Urinary bladder (tissue), 4 donors: ENCODE measurements around the gene FANCD2. TPM values are rescaled to one million over a fixed set of nuclear protein-coding genes. Genes with fewer than 3 reads are reported as not detected.

Experiments used
- DNase-seq: peaks from one replicate; pipeline ENCODE4 v3.0.0-alpha.2; 2015; ENCODE audit errors: extremely low spot score
- H3K27ac ChIP-seq: one replicate; pipeline ENCODE4 v1.5.1; 2013; ENCODE audit warnings: low read depth, mild to moderate bottlenecking, moderate library complexity
- H3K36me3 ChIP-seq: one replicate; pipeline ENCODE4 v1.6.1; 2013; ENCODE audit warnings: mild to moderate bottlenecking, moderate library complexity; ENCODE audit not compliant: insufficient read depth
- H3K4me1 ChIP-seq: one replicate; pipeline ENCODE4 v1.6.1; 2013; ENCODE audit warnings: mild to moderate bottlenecking, moderate library complexity; ENCODE audit not compliant: insufficient read depth
- H3K4me3 ChIP-seq: one replicate; pipeline ENCODE4 v1.5.1; 2013; ENCODE audit warnings: low read depth, low read length
- WGBS: extraction: QIAGEN DNeasy Blood & Tissue Kit; methylation state at CpG from one replicate; pipeline ENCODE4 v1.1.7; 2013; 5-methylcytosine and 5-hydroxymethylcytosine counted together
- polyA plus RNA-seq: library from polyadenylated mRNA; stranded (reverse); fragments of 200-250 nt; gene quantifications from one replicate; pipeline ENCODE4 v1.2.3, GENCODE V29; 2013
- small RNA-seq: library from RNA; depleted of rRNA; stranded (forward); fragments of <200 nt; gene quantifications from one replicate; pipeline ENCODE3, GENCODE V24; 2014
- total RNA-seq: library from RNA; depleted of rRNA; stranded (reverse); fragments of >200 nt; gene quantifications from one replicate; pipeline ENCODE4 v1.2.3, GENCODE V29; 2014
- donor health status: healthy with polysubstance abuse.
- donor health status: healthy.

The FANCD2 gene
- total and polyA plus RNA-seq, 2 donors = 1.7 to 12.1 TPM

DNA sequence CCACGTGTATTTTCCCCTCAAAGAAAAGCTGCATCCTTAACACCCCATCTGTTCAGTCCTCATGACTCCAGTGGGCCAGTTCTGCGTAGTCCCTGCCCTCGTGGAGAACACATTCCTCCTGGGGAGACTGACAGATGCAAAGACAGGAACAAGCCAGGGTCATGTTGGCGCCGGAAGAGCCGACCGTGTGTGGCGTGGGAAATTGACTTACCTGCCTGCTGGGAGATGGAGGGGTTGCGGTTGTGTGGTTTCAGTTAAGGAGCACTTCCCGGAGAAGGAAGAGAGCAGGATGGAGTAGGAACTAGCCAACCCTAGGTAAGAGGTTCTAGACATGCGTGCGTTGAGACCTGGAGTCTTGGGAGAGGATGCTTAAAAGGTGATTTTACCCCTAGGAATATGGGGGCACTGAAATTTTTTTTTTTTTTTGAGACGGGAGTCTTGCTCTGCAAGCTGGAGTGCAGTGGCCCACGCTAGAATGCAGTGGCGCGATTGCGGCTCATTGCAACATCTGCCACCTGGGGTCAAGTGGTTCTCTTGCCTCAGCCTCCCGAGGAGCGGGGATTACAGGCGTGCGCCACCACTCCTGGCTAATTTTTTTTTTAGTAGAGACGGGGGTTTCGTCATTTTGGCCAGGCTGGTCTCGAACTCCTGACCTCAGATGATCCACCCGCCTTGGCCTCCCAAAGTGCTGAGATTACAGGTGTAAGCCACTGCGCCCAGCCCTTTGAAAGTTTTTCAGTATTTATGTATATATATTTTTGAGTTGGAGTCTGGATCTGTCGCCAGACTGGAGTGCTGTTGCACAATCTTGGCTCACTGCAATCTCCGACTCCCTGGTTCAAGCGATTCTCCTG is 116.7 kb downstream of the FANCD2 start:
- peaks cover 2% of the 10 kb centered on the region for H3K4me1 ChIP-seq
- H3K27ac ChIP-seq = no peak overlapping the region
- H3K4me3 ChIP-seq = peak overlapping the region; percentile 64

DNA sequence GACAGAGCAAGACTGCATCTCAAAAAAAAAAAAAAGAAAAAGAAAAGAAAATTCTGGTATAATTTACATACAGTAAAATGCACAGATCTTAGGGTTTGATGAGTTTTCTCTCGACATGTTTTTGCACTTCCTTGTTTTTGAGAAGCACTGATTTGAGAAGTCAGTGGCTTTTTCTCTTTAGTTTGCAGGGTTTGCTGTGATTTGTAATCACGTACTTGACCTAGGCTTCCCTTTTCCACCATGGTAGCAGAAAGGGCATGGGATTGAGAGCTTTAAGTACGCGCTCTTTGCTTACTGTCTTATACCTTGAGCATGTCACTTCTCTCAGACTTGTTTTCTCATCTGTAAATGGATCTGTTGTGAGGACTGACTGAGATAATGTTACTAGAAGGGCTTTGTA is 119.4 kb downstream of the FANCD2 start:
- 87% methylated on average over 4 of the region's 4 CpGs for WGBS
- Histone ChIP-seq H3K4me1 (peaks cover 2% of the 10 kb centered on the region), H3K4me3 (no peak overlapping the region), H3K27ac (no peak overlapping the region), H3K36me3 (no peaks in the 10 kb centered on the region)
- no peak for DNase-seq

More for the DNA sequence above, 116.7 kb downstream of the FANCD2 start:
- no peak for DNase-seq
- H3K36me3 ChIP-seq = no peaks in the 10 kb centered on the region
- 82% methylated on average over 29 of the region's 29 CpGs for WGBS

- peaks cover 5% of the 10 kb centered on the region for H3K36me3 ChIP-seq
- H3K4me1 ChIP-seq = no peaks in the 10 kb centered on the region
- no peak overlapping the region for H3K4me3 ChIP-seq
- H3K27ac ChIP-seq = no peak overlapping the region
- DNase-seq = no peak
- WGBS = 91% methylated on average over 8 of the region's 8 CpGs
Observed at GRCh38 chr3:10149226-10149625, 123.0 kb downstream of the FANCD2 start.

- Histone ChIP-seq H3K4me3 (no peak overlapping the region), H3K4me1 (no peaks in the 10 kb centered on the region), H3K36me3 (peaks cover 5% of the 10 kb centered on the region), H3K27ac (no peak overlapping the region)
- DNase-seq = no peak
- 84% methylated on average over 6 of the region's 6 CpGs for WGBS
Observed at GRCh38 chr3:10150987-10151386, 124.8 kb downstream of the FANCD2 start.

Small RNAs within 50 kb of the gene (small RNA-seq; reads per million reads assigned to genes)
- not detected for gene CYCSP10
- gene RNU6-670P = not detected

Other genes with a start within 250 kb of the FANCD2 start
- gene TADA3, start 234.0 kb upstream of the FANCD2 start, total RNA-seq = 33.2 TPM
- 67.9 TPM for gene TADA3, start 234.0 kb upstream of the FANCD2 start, polyA plus RNA-seq
- gene ARPC4, start 233.4 kb upstream of the FANCD2 start, total RNA-seq = 75.6 TPM
- gene ARPC4, start 233.4 kb upstream of the FANCD2 start, polyA plus RNA-seq = 128 TPM
- gene TTLL3, start 216.2 kb upstream of the FANCD2 start, total RNA-seq = 63.3 TPM
- gene TTLL3, start 216.2 kb upstream of the FANCD2 start, polyA plus RNA-seq = 36.2 TPM
- 14.4 TPM for gene RPUSD3, start 182.4 kb upstream of the FANCD2 start, total RNA-seq
- gene RPUSD3, start 182.4 kb upstream of the FANCD2 start, polyA plus RNA-seq = 39.6 TPM
- gene CIDEC, start 146.2 kb upstream of the FANCD2 start, total RNA-seq = not detected
- 49.2 TPM for gene CIDEC, start 146.2 kb upstream of the FANCD2 start, polyA plus RNA-seq
- gene JAGN1, start 135.8 kb upstream of the FANCD2 start, total RNA-seq = 12.2 TPM
- 44.3 TPM for gene JAGN1, start 135.8 kb upstream of the FANCD2 start, polyA plus RNA-seq
- 1.2 TPM for gene IL17RE, start 123.6 kb upstream of the FANCD2 start, total RNA-seq
- gene IL17RE, start 123.6 kb upstream of the FANCD2 start, polyA plus RNA-seq = 4.3 TPM
- gene IL17RC, start 109.3 kb upstream of the FANCD2 start, total RNA-seq = 24.7 TPM
- 72.5 TPM for gene IL17RC, start 109.3 kb upstream of the FANCD2 start, polyA plus RNA-seq
- 22.9 TPM for gene CRELD1, start 92.6 kb upstream of the FANCD2 start, total RNA-seq
- 72.3 TPM for gene CRELD1, start 92.6 kb upstream of the FANCD2 start, polyA plus RNA-seq
- 0.95 TPM for gene PRRT3, start 74.0 kb upstream of the FANCD2 start, total RNA-seq
- 2.8 TPM for gene PRRT3, start 74.0 kb upstream of the FANCD2 start, polyA plus RNA-seq
- 45.2 TPM for gene EMC3, start 39.6 kb upstream of the FANCD2 start, total RNA-seq
- gene EMC3, start 39.6 kb upstream of the FANCD2 start, polyA plus RNA-seq = 117 TPM
- gene FANCD2OS, start 81.8 kb downstream of the FANCD2 start, total RNA-seq = not detected
- gene FANCD2OS, start 81.8 kb downstream of the FANCD2 start, polyA plus RNA-seq = not detected
- 82.3 TPM for gene BRK1, start 89.2 kb downstream of the FANCD2 start, total RNA-seq
- 252 TPM for gene BRK1, start 89.2 kb downstream of the FANCD2 start, polyA plus RNA-seq
- 50.0 TPM for gene VHL, start 115.3 kb downstream of the FANCD2 start, total RNA-seq
- 21.7 TPM for gene VHL, start 115.3 kb downstream of the FANCD2 start, polyA plus RNA-seq
- gene IRAK2, start 138.5 kb downstream of the FANCD2 start, total RNA-seq = 2.9 TPM
- gene IRAK2, start 138.5 kb downstream of the FANCD2 start, polyA plus RNA-seq = 4.1 TPM
- gene TATDN2, start 222.0 kb downstream of the FANCD2 start, total RNA-seq = 11.3 TPM
- gene TATDN2, start 222.0 kb downstream of the FANCD2 start, polyA plus RNA-seq = 21.7 TPM